ENCODE data around the gene TRIO.

TRIO gene

GRCh38 chr5:14330291-14330690 is 187.1 kb downstream of the TRIO start:
- no peak for DNase-seq (ENCODE audit: low spot score)

- no peak for DNase-seq (ENCODE audit: low spot score)
Measured at GRCh38 chr5:14330729-14331385, 187.7 kb downstream of the TRIO start.

- DNase-seq (ENCODE audit: low spot score): no peak
Measured at GRCh38 chr5:14331386-14331781, 188.2 kb downstream of the TRIO start.

- DNase-seq (ENCODE audit: low spot score): no peak
Measured at GRCh38 chr5:14332038-14332631, 189.0 kb downstream of the TRIO start.

- DNase-seq (ENCODE audit: low spot score): no peak
Measured at GRCh38 chr5:14332746-14333145, 189.6 kb downstream of the TRIO start.

GRCh38 chr5:14337593-14337992 is 194.5 kb downstream of the TRIO start:
- no peak for DNase-seq (ENCODE audit: low spot score)

GRCh38 chr5:14339468-14339867 is 196.3 kb downstream of the TRIO start:
- no peak for DNase-seq (ENCODE audit: low spot score)

GRCh38 chr5:14341571-14342230 is 198.6 kb downstream of the TRIO start:
- no peak for DNase-seq (ENCODE audit: low spot score)

- DNase-seq (ENCODE audit: low spot score): no peak
Measured at GRCh38 chr5:14342306-14342705, 199.2 kb downstream of the TRIO start.

GRCh38 chr5:14343376-14343775 is 200.2 kb downstream of the TRIO start:
- no peak for DNase-seq (ENCODE audit: low spot score)

- DNase-seq (ENCODE audit: low spot score): no peak
Measured at GRCh38 chr5:14347522-14347921, 204.4 kb downstream of the TRIO start.

GRCh38 chr5:14348142-14348541 is 205.0 kb downstream of the TRIO start:
- DNase-seq (ENCODE audit: low spot score): no peak

- no peak for DNase-seq (ENCODE audit: low spot score)
Measured at GRCh38 chr5:14349029-14349428, 205.9 kb downstream of the TRIO start.

- DNase-seq (ENCODE audit: low spot score): no peak
Measured at GRCh38 chr5:14351086-14351661, 208.0 kb downstream of the TRIO start.

- peak; percentile 76 for DNase-seq (ENCODE audit: low spot score)
Measured at GRCh38 chr5:14351845-14352712, 208.9 kb downstream of the TRIO start.

- DNase-seq (ENCODE audit: low spot score): no peak
Measured at GRCh38 chr5:14353726-14354474, 210.8 kb downstream of the TRIO start.

GRCh38 chr5:14355391-14355790 is 212.2 kb downstream of the TRIO start:
- DNase-seq (ENCODE audit: low spot score): no peak

GRCh38 chr5:14356305-14356704 is 213.2 kb downstream of the TRIO start:
- DNase-seq (ENCODE audit: low spot score): no peak

- DNase-seq (ENCODE audit: low spot score): no peak
Measured at GRCh38 chr5:14357441-14357840, 214.3 kb downstream of the TRIO start.

- no peak for DNase-seq (ENCODE audit: low spot score)
Measured at GRCh38 chr5:14357851-14358250, 214.7 kb downstream of the TRIO start.

GRCh38 chr5:14358536-14358935 is 215.4 kb downstream of the TRIO start:
- DNase-seq (ENCODE audit: low spot score): no peak

Data from kidney capillary endothelial cell (primary cell).